HepG2 (cell line): ENCODE measurements around the gene GNG7. TPM values are rescaled to one million over a fixed set of nuclear protein-coding genes. Genes with fewer than 3 reads are reported as not detected.

ENCODE experiments used
- ATAC-seq: fragments of 200-7000 bp; cut with Tn5 transposase; 3 replicates; pipeline ENCODE4 v1.9.1; 2020; ENCODE audit warnings: mild to moderate bottlenecking, moderate library complexity
- BruUV-seq: library from RNA; stranded (reverse); fragments of 400-500 nt; replicated peaks from 2 replicates; lab custom pipeline; 2021; lab: Mats Ljungman, UMichigan
- CTCF ChIA-PET: fragments of 300-600 bp; formaldehyde crosslinking; extraction: SDS; loops from one replicate; lab custom pipeline; 2021; ENCODE audit warnings: low total read pairs, inconsistent platforms, low intra/inter-chr PET ratio; lab: Yijun Ruan, JAX
- POLR2A ChIA-PET: fragments of 350-600 bp; sonication (Branson Sonifier 250); formaldehyde crosslinking; loops from one replicate; lab custom pipeline; 2020; ENCODE audit warnings: antibody characterized with exemption, inconsistent platforms; lab: Yijun Ruan, JAX
- DNase-seq: peaks from one replicate; pipeline ENCODE4 v3.0.0-alpha.2; 2015; ENCODE audit warnings: low spot score
- FAIRE-seq: peaks from 3 replicates; lab custom pipeline; 2011; peaks lifted over from hg19 to GRCh38; lab: Jason Lieb, UNC
- H2AFZ ChIP-seq: one replicate; pipeline ENCODE4 v1.6.1; 2011; ENCODE audit warnings: low read length, inconsistent platforms
- H3K27ac ChIP-seq: fragments of 300-600 bp; 3 replicates; pipeline ENCODE4 v1.8.0; 2011; ENCODE audit warnings: mixed run types, mild to moderate bottlenecking, mixed read lengths, low read length, inconsistent platforms; ENCODE audit not compliant: insufficient read depth; ENCODE audit errors: extremely low read length
- H3K27me3 ChIP-seq, 2 experiments: fragments of 200-600 bp in 1 of 2; 2 replicates in 1 of 2; 3 replicates in 1 of 2; pipeline versions ENCODE4 v1.6.0 to v1.8.0; 2011; ENCODE audit warnings: low read length in 2 of 2, mild to moderate bottlenecking in 2 of 2, moderate library complexity in 2 of 2, inconsistent platforms in 1 of 2; ENCODE audit not compliant: insufficient read depth in 2 of 2, control insufficient read depth in 1 of 2
- H3K36me3 ChIP-seq, 2 experiments: fragments of 200-600 bp in 1 of 2; replicated peaks in 1 of 2; 2 replicates in 1 of 2; 3 replicates in 1 of 2; pipeline versions ENCODE4 v1.5.1 to v1.8.0; 2011; ENCODE audit warnings: low read length in 2 of 2, inconsistent platforms in 1 of 2; ENCODE audit not compliant: insufficient read depth in 2 of 2, control insufficient read depth in 1 of 2
- H3K4me1 ChIP-seq: 2 replicates; pipeline ENCODE4 v1.5.1; 2012; ENCODE audit warnings: low read length, inconsistent platforms; ENCODE audit not compliant: insufficient read depth
- H3K4me2 ChIP-seq: 2 replicates; pipeline ENCODE4 v1.6.0; 2011; ENCODE audit warnings: low read depth, low read length, inconsistent platforms
- H3K4me3 ChIP-seq, 3 experiments: fragments of 200-600 bp in 1 of 3; sonication (generic), shearing (Covaris generic) in 1 of 3; replicated peaks in 1 of 3; 2 replicates each; pipeline ENCODE4 v1.5.1; 2011 to 2016; ENCODE audit warnings: low read length in 3 of 3, inconsistent platforms in 2 of 3, low read depth in 2 of 3, mild to moderate bottlenecking in 2 of 3, control low read depth in 1 of 3, mixed read lengths in 1 of 3; ENCODE audit not compliant: insufficient read depth in 1 of 3
- H3K79me2 ChIP-seq: one replicate; pipeline ENCODE4 v1.6.1; 2011; ENCODE audit warnings: low read length, inconsistent platforms; ENCODE audit not compliant: insufficient read depth
- H3K9ac ChIP-seq: 2 replicates; pipeline ENCODE4 v1.6.0; 2011; ENCODE audit warnings: mild to moderate bottlenecking, low read depth, low read length, inconsistent platforms; ENCODE audit not compliant: insufficient read depth
- H3K9me3 ChIP-seq: 2 replicates; pipeline ENCODE4 v1.5.1; 2012; ENCODE audit warnings: mild to moderate bottlenecking, low read length
- H4K20me1 ChIP-seq: 2 replicates; pipeline ENCODE4 v1.6.0; 2011; ENCODE audit warnings: inconsistent platforms, mild to moderate bottlenecking, low read length, moderate library complexity; ENCODE audit not compliant: insufficient read depth
- EEA1 ChIP-seq: sonication (generic); formaldehyde crosslinking; IDR thresholded peaks from 2 replicates; pipeline ENCODE4 v1.5.1; 2020; ENCODE audit warnings: mild to moderate bottlenecking, missing genetic modification reagents, borderline replicate concordance
- NFYC ChIP-seq: IDR thresholded peaks from 2 replicates; pipeline ENCODE4 v1.6.1; 2016; ENCODE audit warnings: missing genetic modification reagents, missing compliant biosample characterization
- RBM22 ChIP-seq: fragments of 200-400 bp; formaldehyde crosslinking; optimal IDR thresholded peaks from 2 replicates; pipeline ENCODE3; 2017; ENCODE audit warnings: mild to moderate bottlenecking, low read length, moderate library complexity
- TOPORS ChIP-seq: sonication (generic); formaldehyde crosslinking; IDR thresholded peaks from 2 replicates; pipeline ENCODE4 v1.8.0; 2023; ENCODE audit warnings: mild to moderate bottlenecking, missing genetic modification reagents
- XBP1 ChIP-seq: sonication (generic); formaldehyde crosslinking; IDR thresholded peaks from 2 replicates; pipeline ENCODE4 v1.5.0; 2020; ENCODE audit warnings: missing genetic modification reagents
- ZNF253 ChIP-seq: sonication (generic); formaldehyde crosslinking; IDR thresholded peaks from 2 replicates; pipeline ENCODE4 v1.8.0; 2022; ENCODE audit warnings: mild to moderate bottlenecking, missing genetic modification reagents, borderline replicate concordance
- ZNF274 ChIP-seq: sonication (generic); formaldehyde crosslinking; IDR thresholded peaks from 2 replicates; pipeline ENCODE4 v1.5.1; 2020; ENCODE audit warnings: mild to moderate bottlenecking, missing genetic modification reagents
- ZNF337 ChIP-seq: sonication (generic); formaldehyde crosslinking; IDR thresholded peaks from 2 replicates; pipeline ENCODE4 v1.5.1; 2020; ENCODE audit warnings: missing genetic modification reagents, low read depth, mild to moderate bottlenecking, borderline replicate concordance
- WGBS: methylation state at CpG from one replicate; pipeline ENCODE4 v1.1.6; 2017; ENCODE audit warnings: low lambda C conversion rate; 5-methylcytosine and 5-hydroxymethylcytosine counted together
- in situ Hi-C: cut with HindIII; loops from 2 replicates; pipeline ENCODE4 v1.10.0; 2017; ENCODE audit warnings: low pct_unique_long_range_greater_than_20kb; ENCODE audit not compliant: extremely low pct_ligation_motif_present
- intact Hi-C: fragments of 100-400 bp; cut with micrococcal nuclease; formaldehyde crosslinking; loops from one replicate; pipeline ENCODE4 v1.10.0; 2022; ENCODE audit not compliant: unreplicated experiment
- polyA plus RNA-seq, 8 experiments: library from polyadenylated mRNA; depleted of rRNA in 3 of 8; stranded (reverse) in 7 of 8; unstranded in 1 of 8; fragments of >200 nt; fragmentation: Illumina TruSeq in 4 of 8; extraction: Trizol in 4 of 8; gene quantifications; 2 replicates each; pipeline versions ENCODE4 v1.2.1 to v1.2.3, GENCODE V29; 2011 to 2016; ENCODE audit warnings: low read depth in 4 of 8, missing spikeins in 1 of 8, mixed read lengths in 1 of 8; ENCODE audit not compliant: insufficient read depth in 1 of 8
- total RNA-seq, 5 experiments: library from RNA; depleted of rRNA; stranded (reverse); fragments of >200 nt; fragmentation: Illumina TruSeq; extraction: Trizol; gene quantifications; 2 replicates each; pipeline ENCODE4 v1.2.3, GENCODE V29; 2016; ENCODE audit warnings: low read depth in 1 of 5
- TF ChIP-seq, protein P1 (sequence below): sonication (generic); formaldehyde crosslinking; IDR thresholded peaks from 2 replicates; pipeline ENCODE4 v1.5.1; 2020; ENCODE audit warnings: mild to moderate bottlenecking, missing genetic modification reagents

GNG7 gene
- total and polyA plus RNA-seq, 2 of the 13 experiments (the other 11 are each of a cell fraction or from before 2014, with no cell fraction given) = 1.4 to 3.3 TPM

DNA sequence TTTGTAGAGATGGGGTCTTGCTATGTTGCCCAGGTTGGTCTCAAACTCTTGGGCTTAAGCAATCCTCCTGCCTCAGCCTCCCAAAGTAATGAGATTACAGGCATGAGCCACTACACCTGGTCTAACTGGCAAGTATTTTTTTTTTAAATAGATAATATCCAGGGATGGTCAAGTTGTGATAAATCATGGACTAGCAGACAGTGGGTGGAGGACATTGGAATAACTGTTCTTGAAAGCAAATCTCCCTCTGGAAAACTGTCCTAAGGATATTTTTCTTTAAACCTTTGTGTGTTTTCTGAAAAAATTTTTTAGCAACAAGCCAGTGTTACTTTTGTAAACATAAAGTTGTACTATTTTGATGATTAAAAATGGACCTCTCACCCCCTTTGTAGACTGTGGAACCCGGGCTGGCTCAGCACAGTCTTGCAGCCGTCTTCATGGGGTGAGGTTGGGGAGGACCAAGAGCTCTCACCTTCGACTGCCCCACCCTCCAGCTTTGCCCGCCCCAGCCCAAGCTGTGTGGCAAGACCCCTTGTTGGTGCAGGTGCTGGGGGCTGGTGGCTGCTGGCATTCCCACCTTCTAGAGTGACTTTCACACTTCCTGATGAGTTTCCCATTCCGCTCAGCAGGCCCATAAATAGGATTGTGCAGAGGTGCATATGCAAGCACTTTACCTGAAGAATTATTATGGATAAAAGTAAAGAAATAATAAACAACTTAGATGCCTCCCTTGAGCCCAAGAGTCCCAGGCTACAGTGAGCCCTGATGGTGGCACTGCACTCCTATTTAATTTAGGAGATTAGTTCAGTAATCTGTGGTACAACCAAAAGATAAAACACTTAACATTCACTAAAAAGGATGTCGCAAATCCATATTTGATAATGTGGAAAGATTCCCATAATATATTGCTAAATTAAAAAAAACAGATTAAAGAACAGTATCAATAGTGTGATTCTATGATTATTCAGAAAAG is 119.2 kb downstream of the GNG7 start:
- H3K9ac ChIP-seq = no peak overlapping the region
- H3K4me1 ChIP-seq = peaks cover 38% of the 10 kb centered on the region
- BruUV-seq = no TSS peak
- H4K20me1 ChIP-seq = no peaks in the 10 kb centered on the region
- FAIRE-seq = no peak
- peaks cover 9% of the 10 kb centered on the region; the same call in 1 of the 2 replicates for H3K9me3 ChIP-seq
- TF ChIP-seq NFYC = no peak
- TF ChIP-seq TOPORS (CRISPR knock-in tag) = peak; percentile 72; the same call in 1 of the 2 replicates
- TF ChIP-seq XBP1 (CRISPR knock-in tag) = no peak
- TF ChIP-seq, protein P1, sequence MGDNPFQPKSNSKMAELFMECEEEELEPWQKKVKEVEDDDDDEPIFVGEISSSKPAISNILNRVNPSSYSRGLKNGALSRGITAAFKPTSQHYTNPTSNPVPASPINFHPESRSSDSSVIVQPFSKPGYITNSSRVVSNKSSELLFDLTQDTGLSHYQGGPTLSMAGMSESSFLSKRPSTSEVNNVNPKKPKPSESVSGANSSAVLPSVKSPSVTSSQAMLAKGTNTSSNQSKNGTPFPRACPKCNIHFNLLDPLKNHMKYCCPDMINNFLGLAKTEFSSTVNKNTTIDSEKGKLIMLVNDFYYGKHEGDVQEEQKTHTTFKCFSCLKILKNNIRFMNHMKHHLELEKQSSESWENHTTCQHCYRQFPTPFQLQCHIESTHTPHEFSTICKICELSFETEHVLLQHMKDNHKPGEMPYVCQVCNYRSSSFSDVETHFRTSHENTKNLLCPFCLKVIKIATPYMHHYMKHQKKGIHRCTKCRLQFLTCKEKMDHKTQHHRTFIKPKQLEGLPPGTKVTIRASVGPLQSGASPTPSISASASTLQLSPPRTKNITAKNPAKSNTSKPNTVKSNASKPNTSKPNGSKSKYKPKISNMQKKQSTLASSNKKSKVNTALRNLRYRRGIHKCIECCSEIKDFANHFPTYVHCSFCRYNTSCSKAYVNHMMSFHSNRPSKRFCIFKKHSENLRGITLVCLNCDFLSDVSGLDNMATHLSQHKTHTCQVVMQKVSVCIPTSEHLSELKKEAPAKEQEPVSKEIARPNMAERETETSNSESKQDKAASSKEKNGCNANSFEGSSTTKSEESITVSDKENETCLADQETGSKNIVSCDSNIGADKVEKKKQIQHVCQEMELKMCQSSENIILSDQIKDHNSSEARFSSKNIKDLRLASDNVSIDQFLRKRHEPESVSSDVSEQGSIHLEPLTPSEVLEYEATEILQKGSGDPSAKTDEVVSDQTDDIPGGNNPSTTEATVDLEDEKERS (CRISPR knock-in tag) = peak; percentile 72
- no peak for TF ChIP-seq ZNF253 (CRISPR knock-in tag)
- no peak for TF ChIP-seq RBM22
- TF ChIP-seq EEA1 = no peak
- no peak for TF ChIP-seq ZNF274
- TF ChIP-seq ZNF337 (CRISPR knock-in tag) = peak; percentile 100; the same call in 1 of the 2 replicates
- POLR2A ChIA-PET = interaction anchor here (1.2 to 2.2 kb wide), 2 partner anchors 107 kb away, joined by 3 to 11 read pairs; partner anchors contain the start of gene GADD45B
- in situ Hi-C loops (no loop called here), intact Hi-C loops (no loop called here)
- no peak overlapping the region for H3K4me2 ChIP-seq
- no peak overlapping the region for H3K27ac ChIP-seq
- no peaks in the 10 kb centered on the region for H3K27me3 ChIP-seq
- no peak overlapping the region for H2AFZ ChIP-seq
- DNase-seq = no peak
- no peak overlapping the region for H3K4me3 ChIP-seq
- 74% methylated on average over 6 of the region's 6 CpGs for WGBS
- H3K79me2 ChIP-seq = no peaks in the 10 kb centered on the region
- CTCF ChIA-PET = no interaction called here
- no peaks in the 10 kb centered on the region for H3K36me3 ChIP-seq
- no peak for ATAC-seq
